Endothelial cell of umbilical vein (primary cell): ENCODE data around the gene LIN28B. TPM values are rescaled to one million over a fixed set of nuclear protein-coding genes. Genes with fewer than 3 reads are reported as not detected.

Experiments
- BruUV-seq: library from RNA; stranded (reverse); fragments of 400-500 nt; replicated peaks from 2 replicates; lab custom pipeline; 2021; lab: Mats Ljungman, UMichigan
- CTCF ChIA-PET: fragments of 300-600, 350-600 bp; sonication (Branson Sonifier 250); formaldehyde crosslinking; loops from one replicate; lab custom pipeline; 2021; ENCODE audit warnings: antibody characterized with exemption, inconsistent platforms; lab: Charles Lee
- POLR2A ChIA-PET: fragments of 300-600, 350-600 bp; sonication (Branson Sonifier 250); formaldehyde crosslinking; loops from one replicate; lab custom pipeline; 2021; ENCODE audit warnings: antibody characterized with exemption, inconsistent platforms; lab: Charles Lee
- DNase-seq: peaks from one replicate; pipeline ENCODE4 v3.0.0-alpha.2; 2011; ENCODE audit warnings: low read depth, low spot score
- FAIRE-seq: peaks from 2 replicates; lab custom pipeline; 2011; peaks lifted over from hg19 to GRCh38; lab: Jason Lieb, UNC
- H2AFZ ChIP-seq: 2 replicates; pipeline ENCODE4 v1.6.0; 2012; ENCODE audit warnings: low read depth, low read length, control low read depth, inconsistent platforms
- H3K27ac ChIP-seq: 2 replicates; pipeline ENCODE4 v1.5.1; 2011; ENCODE audit warnings: low read depth, mild to moderate bottlenecking, control low read depth, low read length, moderate library complexity; ENCODE audit not compliant: insufficient read depth
- H3K27me3 ChIP-seq, 2 experiments: 2 replicates each; pipeline versions ENCODE4 v1.6.0 to v1.6.1; 2011; ENCODE audit warnings: low read length in 2 of 2, mixed read lengths in 1 of 2; ENCODE audit not compliant: control insufficient read depth in 2 of 2, insufficient read depth in 2 of 2
- H3K36me3 ChIP-seq, 2 experiments: 2 replicates in 1 of 2; 3 replicates in 1 of 2; pipeline ENCODE4 v1.5.1; 2011; ENCODE audit warnings: low read length in 2 of 2, mild to moderate bottlenecking in 1 of 2, moderate library complexity in 1 of 2; ENCODE audit not compliant: control insufficient read depth in 2 of 2, insufficient read depth in 2 of 2; ENCODE audit errors: extremely low read depth in 1 of 2
- H3K4me1 ChIP-seq: 3 replicates; pipeline ENCODE4 v1.5.1; 2011; ENCODE audit warnings: mild to moderate bottlenecking, low read length; ENCODE audit not compliant: control insufficient read depth, insufficient read depth; ENCODE audit errors: extremely low read depth
- H3K4me2 ChIP-seq: 2 replicates; pipeline ENCODE4 v1.6.1; 2011; ENCODE audit warnings: low read length, control low read depth, mixed read lengths; ENCODE audit not compliant: insufficient read depth
- H3K4me3 ChIP-seq, 3 experiments: fragments of 200-600 bp in 1 of 3; sonication (generic), shearing (Covaris generic) in 1 of 3; replicated peaks in 1 of 3; 2 replicates each; pipeline ENCODE4 v1.5.1; 2011 to 2016; ENCODE audit warnings: control low read depth in 3 of 3, low read length in 3 of 3, mild to moderate bottlenecking in 2 of 3, inconsistent platforms in 1 of 3, low read depth in 1 of 3, moderate library complexity in 1 of 3; ENCODE audit not compliant: insufficient read depth in 1 of 3
- H3K79me2 ChIP-seq: 2 replicates; pipeline ENCODE4 v1.6.0; 2012; ENCODE audit warnings: low read length, inconsistent platforms; ENCODE audit not compliant: control insufficient read depth, insufficient read depth
- H3K9ac ChIP-seq: replicated peaks from 2 replicates; pipeline ENCODE3; 2011; ENCODE audit warnings: low read length, control low read depth; ENCODE audit not compliant: insufficient read depth; ENCODE audit errors: extremely low read depth
- H3K9me1 ChIP-seq: replicated peaks from 3 replicates; pipeline ENCODE4 v1.6.0; 2011; ENCODE audit warnings: mild to moderate bottlenecking, low read length; ENCODE audit not compliant: control insufficient read depth, insufficient read depth; ENCODE audit errors: extremely low read depth
- H3K9me3 ChIP-seq: replicated peaks from 2 replicates; pipeline ENCODE4 v1.5.1; 2012; ENCODE audit warnings: low read length, inconsistent platforms; ENCODE audit not compliant: control insufficient read depth, insufficient read depth
- H4K20me1 ChIP-seq: replicated peaks from 2 replicates; pipeline ENCODE3; 2011; ENCODE audit warnings: mild to moderate bottlenecking, low read length; ENCODE audit not compliant: control insufficient read depth, insufficient read depth; ENCODE audit errors: extremely low read depth
- CTCF ChIP-seq, 2 donors: IDR thresholded peaks; 1 replicate in 1 of 2; 2 replicates in 1 of 2; pipeline ENCODE4 v1.5.1; 2011; ENCODE audit warnings: low read length in 2 of 2, mild to moderate bottlenecking in 2 of 2, moderate library complexity in 2 of 2, control low read depth in 1 of 2, inconsistent platforms in 1 of 2, low read depth in 1 of 2; ENCODE audit not compliant: insufficient read depth in 1 of 2; ENCODE audit errors: extremely low read depth in 1 of 2
- POLR2AphosphoS5 ChIP-seq: IDR thresholded peaks from 2 replicates; pipeline ENCODE4 v1.6.1; 2012; ENCODE audit warnings: low read depth, mild to moderate bottlenecking, control low read depth, low read length, moderate library complexity; ENCODE audit not compliant: insufficient read depth
- dilution Hi-C: fragments of 300-500 bp; cut with MboI; formaldehyde crosslinking; loops from one replicate; pipeline ENCODE4 v1.15.0; 2019; ENCODE audit warnings: low sequenced_read_pairs; ENCODE audit not compliant: extremely low pct_ligation_motif_present
- intact Hi-C: fragments of 100-400 bp; cut with micrococcal nuclease; formaldehyde crosslinking; loops from one replicate; pipeline ENCODE4 v1.10.0; 2022
- polyA plus RNA-seq, 4 experiments: library from polyadenylated mRNA; depleted of rRNA in 3 of 4; stranded (reverse) in 3 of 4; unstranded in 1 of 4; fragments of >200 nt; gene quantifications; 2 replicates each; pipeline versions ENCODE4 v1.2.1 to v1.2.3, GENCODE V29; 2011 to 2012; ENCODE audit warnings: missing spikeins in 1 of 4
- total RNA-seq: library from RNA; stranded (reverse); gene quantifications from 2 replicates; pipeline ENCODE4 v1.2.3, GENCODE V29; 2021

The LIN28B gene
- total and polyA plus RNA-seq, 2 donors (not counting 3 experiments of a cell fraction or from before 2014, with no cell fraction given) = not detected

- no peak overlapping the region for H3K4me2 ChIP-seq
- CTCF ChIA-PET = interaction anchor here (0.6 to 6.3 kb wide), 57 partner anchors 9 to 1271 kb away, joined by 3 to 207 read pairs (median 6); partner anchors contain the start of genes HACE1 and PREP
Observed at GRCh38 chr6:105077596-105078385, 120.9 kb downstream of the LIN28B start.

More at GRCh38 chr6:105077596-105078385, 120.9 kb downstream of the LIN28B start:
- no peaks in the 10 kb centered on the region for H4K20me1 ChIP-seq
- no peaks in the 10 kb centered on the region for H3K9me1 ChIP-seq
- no peak overlapping the region for H3K9ac ChIP-seq
- TF ChIP-seq POLR2AphosphoS5 (no peak), CTCF (IDR thresholded peaks at IDR 0.05; ENCODE audit: extremely low read depth in 1 of 2, insufficient read depth in 1 of 2, low read depth in 1 of 2, low read length in 2 of 2) (peak in 1 of 2 donors; percentile 31)
- no peaks in the 10 kb centered on the region for H3K79me2 ChIP-seq
- H3K4me1 ChIP-seq = no peaks in the 10 kb centered on the region
- H3K36me3 ChIP-seq = no peaks in the 10 kb centered on the region
- intact Hi-C loops (loop anchor here (1.0 kb wide), 5 partner anchors 81 to 394 kb away; no protein-coding TSS in a partner anchor), dilution Hi-C loops (loop anchor here (25.0 kb wide), 1 partner anchor 335 kb away; the partner anchor contains the start of gene PREP)
- peaks cover 0 to 2% of the 10 kb centered on the region in 2 experiments for H3K27me3 ChIP-seq
- no peak overlapping the region for H2AFZ ChIP-seq
- H3K4me3 ChIP-seq = no peak overlapping the region
- DNase-seq = peak; percentile 72
- peak; percentile 80 for FAIRE-seq
- POLR2A ChIA-PET = no interaction called here
- BruUV-seq = no TSS peak
- H3K9me3 ChIP-seq = no peaks in the 10 kb centered on the region
- no peak overlapping the region for H3K27ac ChIP-seq
